Nephron (organoid): ENCODE data around the gene TRMT1.

ENCODE experiments used
- H3K27ac Mint-ChIP-seq, 3 experiments: 2 replicates each; pipeline ENCODE4 v1.8.0; 2020; ENCODE audit warnings: mixed read lengths in 3 of 3, mild to moderate bottlenecking in 2 of 3, moderate library complexity in 1 of 3
- H3K27me3 Mint-ChIP-seq: 2 replicates; pipeline ENCODE4 v1.8.0; 2021; ENCODE audit warnings: low read depth, mild to moderate bottlenecking, moderate library complexity, mixed read lengths
- H3K36me3 Mint-ChIP-seq: 2 replicates; pipeline ENCODE4 v1.8.0; 2020; ENCODE audit warnings: low read depth, mixed read lengths
- H3K4me1 Mint-ChIP-seq: 2 replicates; pipeline ENCODE4 v1.8.0; 2020; ENCODE audit warnings: mixed read lengths
- H3K4me3 Mint-ChIP-seq, 3 experiments: 2 replicates each; pipeline ENCODE4 v1.8.0; 2020; ENCODE audit warnings: mild to moderate bottlenecking in 3 of 3, mixed read lengths in 3 of 3, moderate library complexity in 2 of 3
- H3K9me3 Mint-ChIP-seq: 2 replicates; pipeline ENCODE4 v1.8.0; 2020; ENCODE audit warnings: mixed read lengths
- TF ChIP-seq, protein P1 (sequence below), 3 experiments: fragments of 200-600 bp; sonication (generic); IDR thresholded peaks; one replicate each; pipeline ENCODE4 v1.5.0; 2021; ENCODE audit warnings: antibody characterized with exemption in 3 of 3; ENCODE audit not compliant: unreplicated experiment in 3 of 3

Gene TRMT1

DNA sequence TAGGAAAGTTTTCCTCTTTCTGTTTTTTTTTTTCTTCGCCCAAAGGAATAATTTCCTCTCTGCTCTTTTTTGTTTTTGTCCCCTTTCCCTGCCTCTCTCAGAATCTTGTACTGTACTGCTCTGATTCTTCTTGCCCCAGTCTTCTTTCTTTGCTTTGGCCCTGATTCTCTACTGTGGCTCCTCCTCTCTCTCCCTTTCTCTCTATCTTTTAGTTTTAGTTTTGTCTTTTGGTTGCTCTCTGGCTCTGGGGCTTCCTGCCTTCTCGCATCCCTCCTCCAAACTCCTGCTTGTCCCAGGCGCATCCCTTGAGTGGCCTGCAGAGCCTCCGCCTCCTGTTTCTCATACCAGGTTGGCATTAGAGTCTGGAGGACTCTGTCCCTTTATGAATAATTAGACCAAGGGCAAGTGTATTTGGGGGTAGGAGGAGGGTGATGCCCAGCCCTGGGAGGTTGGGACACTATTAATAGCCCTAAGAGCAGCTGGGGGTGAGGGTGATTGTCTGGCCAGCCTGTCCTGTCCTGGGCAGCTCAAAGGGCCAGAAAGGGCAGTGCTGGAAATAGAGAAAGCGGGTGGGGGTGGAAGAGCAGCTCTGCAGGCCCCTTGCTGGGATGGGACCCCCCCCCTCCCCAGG, 53.0 kb downstream of the TRMT1 start:
- peak overlapping the region; percentile 26 to 87 (median 78) for H3K27ac Mint-ChIP-seq
- no peaks in the 10 kb centered on the region for H3K36me3 Mint-ChIP-seq
- H3K4me1 Mint-ChIP-seq = peaks cover 81% of the 10 kb centered on the region
- peaks cover 71% of the 10 kb centered on the region for H3K27me3 Mint-ChIP-seq
- peak overlapping the region in 2 of 3 experiments; percentile 42 to 43 for H3K4me3 Mint-ChIP-seq
- TF ChIP-seq, protein P1, sequence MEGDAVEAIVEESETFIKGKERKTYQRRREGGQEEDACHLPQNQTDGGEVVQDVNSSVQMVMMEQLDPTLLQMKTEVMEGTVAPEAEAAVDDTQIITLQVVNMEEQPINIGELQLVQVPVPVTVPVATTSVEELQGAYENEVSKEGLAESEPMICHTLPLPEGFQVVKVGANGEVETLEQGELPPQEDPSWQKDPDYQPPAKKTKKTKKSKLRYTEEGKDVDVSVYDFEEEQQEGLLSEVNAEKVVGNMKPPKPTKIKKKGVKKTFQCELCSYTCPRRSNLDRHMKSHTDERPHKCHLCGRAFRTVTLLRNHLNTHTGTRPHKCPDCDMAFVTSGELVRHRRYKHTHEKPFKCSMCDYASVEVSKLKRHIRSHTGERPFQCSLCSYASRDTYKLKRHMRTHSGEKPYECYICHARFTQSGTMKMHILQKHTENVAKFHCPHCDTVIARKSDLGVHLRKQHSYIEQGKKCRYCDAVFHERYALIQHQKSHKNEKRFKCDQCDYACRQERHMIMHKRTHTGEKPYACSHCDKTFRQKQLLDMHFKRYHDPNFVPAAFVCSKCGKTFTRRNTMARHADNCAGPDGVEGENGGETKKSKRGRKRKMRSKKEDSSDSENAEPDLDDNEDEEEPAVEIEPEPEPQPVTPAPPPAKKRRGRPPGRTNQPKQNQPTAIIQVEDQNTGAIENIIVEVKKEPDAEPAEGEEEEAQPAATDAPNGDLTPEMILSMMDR (IDR thresholded peaks at IDR 0.05; ENCODE audit: unreplicated experiment in 3 of 3) = no peak
- H3K9me3 Mint-ChIP-seq = no peaks in the 10 kb centered on the region

DNA sequence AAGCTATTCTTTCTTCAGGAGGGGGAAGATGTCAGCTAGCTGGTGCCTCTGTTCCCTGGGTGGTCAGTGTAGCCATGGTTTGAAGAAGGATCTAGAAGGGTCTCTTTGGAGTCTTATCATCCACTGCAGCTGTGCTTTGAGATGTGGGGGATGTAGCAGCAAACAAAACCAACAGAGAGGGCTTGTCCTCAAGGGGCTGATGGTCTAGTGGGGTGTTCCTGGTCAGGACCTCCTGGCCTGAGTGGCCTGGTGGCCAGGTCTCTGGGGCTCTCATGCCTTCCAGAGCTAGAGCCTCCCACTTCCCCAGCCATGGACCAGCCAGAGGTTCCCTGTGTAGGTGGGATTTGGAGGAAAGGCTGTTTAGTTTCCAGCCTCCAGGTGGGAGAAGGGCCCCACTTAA, 54.2 kb downstream of the TRMT1 start:
- H3K9me3 Mint-ChIP-seq = no peaks in the 10 kb centered on the region
- H3K27me3 Mint-ChIP-seq = peaks cover 82% of the 10 kb centered on the region
- H3K36me3 Mint-ChIP-seq = no peaks in the 10 kb centered on the region
- H3K4me1 Mint-ChIP-seq = peaks cover 82% of the 10 kb centered on the region
- no peak overlapping the region for H3K4me3 Mint-ChIP-seq
- TF ChIP-seq, protein P1 (IDR thresholded peaks at IDR 0.05; ENCODE audit: unreplicated experiment in 3 of 3) = no peak
- H3K27ac Mint-ChIP-seq = peak overlapping the region in 2 of 3 experiments; percentile 78 to 90

DNA sequence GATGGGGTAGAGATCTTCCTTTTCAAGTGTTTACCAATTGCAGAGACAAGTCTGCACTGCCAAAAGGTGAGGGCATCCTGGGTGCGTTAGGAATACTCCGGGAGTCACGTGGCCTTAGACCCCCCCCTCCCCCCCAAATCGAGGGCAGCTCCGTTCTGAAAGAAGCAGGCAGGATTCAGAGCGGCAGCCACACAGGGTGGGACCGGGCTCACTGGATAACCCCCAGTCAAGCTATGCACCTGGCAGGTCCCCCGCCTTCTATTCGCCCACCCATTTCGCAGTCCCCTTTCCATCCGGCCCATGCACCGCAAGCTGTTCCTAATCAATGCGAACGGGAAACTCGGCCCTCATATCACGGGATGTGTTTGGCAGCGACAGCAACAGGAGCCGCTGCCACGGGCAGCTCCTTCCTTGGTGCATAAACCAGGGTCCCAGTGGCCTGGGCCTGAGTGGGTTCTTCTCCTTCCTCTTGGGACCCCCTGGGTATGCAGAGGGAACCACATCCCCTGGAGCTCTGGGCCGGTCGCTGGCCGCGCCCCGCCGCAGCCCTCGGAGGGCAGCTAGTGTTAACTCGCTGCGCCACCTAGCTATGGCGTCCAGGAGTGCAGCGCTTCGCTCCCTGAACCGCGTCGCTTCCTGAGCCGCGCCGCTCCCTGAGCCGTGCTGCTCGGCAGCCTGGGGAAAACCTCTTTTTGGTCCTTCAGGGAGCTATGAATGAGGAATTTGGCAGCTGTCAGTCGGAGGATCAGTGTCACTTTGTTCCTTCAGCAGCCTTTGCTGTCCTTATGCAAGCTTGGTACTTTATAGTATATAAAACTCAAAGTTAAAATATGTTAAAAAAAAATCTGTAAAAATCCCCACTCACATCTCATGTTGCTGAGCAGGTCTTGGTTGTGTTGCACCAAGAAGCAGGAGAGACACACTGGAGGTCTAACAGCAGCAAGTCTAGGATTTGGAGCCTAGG, 55.3 kb downstream of the TRMT1 start:
- peak overlapping the region; percentile 71 to 74 (median 72) for H3K4me3 Mint-ChIP-seq
- H3K9me3 Mint-ChIP-seq = no peaks in the 10 kb centered on the region
- peak overlapping the region; percentile 30 to 90 (median 78) for H3K27ac Mint-ChIP-seq
- no peaks in the 10 kb centered on the region for H3K36me3 Mint-ChIP-seq
- H3K4me1 Mint-ChIP-seq = peaks cover 80% of the 10 kb centered on the region
- H3K27me3 Mint-ChIP-seq = peaks cover 79% of the 10 kb centered on the region
- TF ChIP-seq, protein P1 (IDR thresholded peaks at IDR 0.05; ENCODE audit: unreplicated experiment in 3 of 3) = peak; percentile 97 to 99 (median 98)

GRCh38 chr19:13060233-13060963, 56.1 kb downstream of the TRMT1 start:
- Mint-ChIP-seq H3K9me3 (no peaks in the 10 kb centered on the region), H3K27me3 (peaks cover 80% of the 10 kb centered on the region), H3K36me3 (no peaks in the 10 kb centered on the region), H3K27ac (peak overlapping the region in 1 of 3 experiments; percentile 99), H3K4me1 (peaks cover 83% of the 10 kb centered on the region), H3K4me3 (peak overlapping the region in 1 of 3 experiments; percentile 72)
- TF ChIP-seq, protein P1 (IDR thresholded peaks at IDR 0.05; ENCODE audit: unreplicated experiment in 3 of 3) = no peak

DNA sequence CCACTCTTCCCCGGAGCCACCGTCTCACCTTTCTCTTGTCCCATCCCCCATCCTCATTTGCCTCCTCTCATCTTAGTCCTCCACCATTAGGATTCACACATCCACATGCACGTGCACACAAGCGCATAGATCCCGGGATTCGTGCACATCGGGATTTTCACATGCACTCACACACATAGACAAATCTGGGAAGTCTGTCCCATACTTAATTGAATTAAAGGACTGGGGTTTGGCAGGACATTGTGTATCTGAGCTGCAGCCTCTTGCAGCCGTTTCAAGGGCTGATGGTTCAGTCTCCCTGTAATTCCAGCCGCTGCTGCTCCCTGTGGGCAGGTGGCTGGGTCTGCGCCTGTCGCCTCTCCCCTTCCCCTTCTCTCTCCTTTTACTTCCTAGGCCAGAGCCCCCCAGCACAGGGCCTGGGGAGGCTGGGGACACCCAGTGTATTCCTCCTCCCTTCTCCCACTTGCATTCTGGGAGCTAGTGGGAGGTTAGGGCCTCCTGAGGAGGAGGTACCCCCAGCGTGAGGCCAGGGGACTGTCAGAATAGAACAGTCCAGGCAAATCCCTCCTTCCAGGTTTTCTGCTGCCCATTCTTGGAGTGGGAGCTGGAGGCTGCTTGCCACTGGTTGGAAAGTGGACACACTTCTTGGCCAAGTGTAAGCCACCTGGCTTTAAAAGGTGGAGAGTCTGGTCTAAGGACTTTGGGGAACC, 57.4 kb downstream of the TRMT1 start:
- TF ChIP-seq, protein P1 (IDR thresholded peaks at IDR 0.05; ENCODE audit: unreplicated experiment in 3 of 3) = no peak
- H3K36me3 Mint-ChIP-seq = no peaks in the 10 kb centered on the region
- peaks cover 68% of the 10 kb centered on the region for H3K27me3 Mint-ChIP-seq
- H3K27ac Mint-ChIP-seq = peak overlapping the region; percentile 94 to 99 (median 98)
- H3K4me3 Mint-ChIP-seq = peak overlapping the region in 2 of 3 experiments; percentile 49 to 57
- peaks cover 86% of the 10 kb centered on the region for H3K4me1 Mint-ChIP-seq
- no peaks in the 10 kb centered on the region for H3K9me3 Mint-ChIP-seq
